Astrocyte (in vitro differentiated cells and primary cell): ENCODE measurements around the gene PRSS38. TPM values are rescaled to one million over a fixed set of nuclear protein-coding genes. Genes with fewer than 3 reads are reported as not detected.

ENCODE experiments used
- DNase-seq: peaks from one replicate; pipeline ENCODE4 v3.0.0-alpha.2; 2010; ENCODE audit warnings: low read depth
- FAIRE-seq: peaks from 2 replicates; lab custom pipeline; 2011; peaks lifted over from hg19 to GRCh38; lab: Jason Lieb, UNC
- H2AFZ ChIP-seq: 2 replicates; pipeline ENCODE4 v1.6.0; 2012; ENCODE audit warnings: low read depth, low read length, inconsistent platforms
- H3K27ac ChIP-seq: 2 replicates; pipeline ENCODE4 v1.5.1; 2011; ENCODE audit warnings: low read depth, low read length, inconsistent platforms
- H3K27me3 ChIP-seq: 2 replicates; pipeline ENCODE4 v1.6.0; 2011; ENCODE audit warnings: low read length, inconsistent platforms; ENCODE audit not compliant: insufficient read depth
- H3K36me3 ChIP-seq: 2 replicates; pipeline ENCODE4 v1.5.1; 2011; ENCODE audit warnings: low read length, inconsistent platforms; ENCODE audit not compliant: insufficient read depth
- H3K4me1 ChIP-seq: 2 replicates; pipeline ENCODE4 v1.5.1; 2011; ENCODE audit warnings: low read length, inconsistent platforms; ENCODE audit not compliant: insufficient read depth
- H3K4me2 ChIP-seq: 2 replicates; pipeline ENCODE4 v1.6.0; 2012; ENCODE audit warnings: low read length, inconsistent platforms
- H3K4me3 ChIP-seq: 2 replicates; pipeline ENCODE4 v1.5.1; 2011; ENCODE audit warnings: low read depth, mild to moderate bottlenecking, low read length, inconsistent platforms; ENCODE audit not compliant: insufficient read depth
- H3K79me2 ChIP-seq: 2 replicates; pipeline ENCODE4 v1.6.0; 2012; ENCODE audit warnings: mild to moderate bottlenecking, low read length, inconsistent platforms; ENCODE audit not compliant: insufficient read depth
- H3K9ac ChIP-seq: 2 replicates; pipeline ENCODE4 v1.6.0; 2012; ENCODE audit warnings: mild to moderate bottlenecking, low read length, inconsistent platforms
- H3K9me3 ChIP-seq: 2 replicates; pipeline ENCODE4 v1.5.1; 2012; ENCODE audit warnings: low read depth, mild to moderate bottlenecking, low read length, inconsistent platforms; ENCODE audit not compliant: insufficient read depth
- H4K20me1 ChIP-seq: 2 replicates; pipeline ENCODE4 v1.6.0; 2012; ENCODE audit warnings: low read length, inconsistent platforms; ENCODE audit not compliant: insufficient read depth
- H3K27ac Mint-ChIP-seq: one replicate; pipeline ENCODE4 v1.8.0; 2021; ENCODE audit warnings: mild to moderate bottlenecking, mixed read lengths; ENCODE audit not compliant: unreplicated experiment
- H3K27me3 Mint-ChIP-seq: one replicate; pipeline ENCODE4 v1.8.0; 2021; ENCODE audit warnings: low read depth, mixed read lengths; ENCODE audit not compliant: unreplicated experiment
- H3K36me3 Mint-ChIP-seq: one replicate; pipeline ENCODE4 v1.8.0; 2021; ENCODE audit warnings: low read depth, mixed read lengths; ENCODE audit not compliant: unreplicated experiment
- H3K4me1 Mint-ChIP-seq: one replicate; pipeline ENCODE4 v1.8.0; 2021; ENCODE audit warnings: low read depth, mixed read lengths; ENCODE audit not compliant: unreplicated experiment
- H3K4me3 Mint-ChIP-seq: one replicate; pipeline ENCODE4 v1.8.0; 2021; ENCODE audit warnings: mild to moderate bottlenecking, moderate library complexity, mixed read lengths; ENCODE audit not compliant: unreplicated experiment
- H3K9me3 Mint-ChIP-seq: one replicate; pipeline ENCODE4 v1.8.0; 2021; ENCODE audit warnings: mild to moderate bottlenecking, mixed read lengths; ENCODE audit not compliant: unreplicated experiment
- CTCF ChIP-seq: IDR thresholded peaks from 2 replicates; pipeline ENCODE4 v1.5.1; 2011; ENCODE audit warnings: low read depth, mild to moderate bottlenecking, inconsistent platforms, low read length, moderate library complexity; ENCODE audit not compliant: insufficient read depth
- EZH2 ChIP-seq: IDR thresholded peaks from 2 replicates; pipeline ENCODE4 v1.6.1; 2012; ENCODE audit warnings: mild to moderate bottlenecking, low read length, inconsistent platforms; ENCODE audit not compliant: insufficient read depth
- total RNA-seq: library from RNA; stranded (reverse); gene quantifications from 2 replicates; pipeline ENCODE4 v1.2.1, GENCODE V29; 2021

PRSS38 gene
- total RNA-seq, 1 donor from 2014 or later: not detected

GRCh38 chr1:227891955-227892488, 76.5 kb downstream of the PRSS38 start:
- no peaks in the 10 kb centered on the region for H3K36me3 ChIP-seq
- H3K79me2 ChIP-seq: no peaks in the 10 kb centered on the region
- Mint-ChIP-seq H3K9me3 (no peaks in the 10 kb centered on the region), H3K27ac (peak overlapping the region; percentile 68), H3K27me3 (peaks cover 12% of the 10 kb centered on the region), H3K36me3 (no peaks in the 10 kb centered on the region), H3K4me3 (no peak overlapping the region), H3K4me1 (peaks cover 2% of the 10 kb centered on the region)
- H3K9me3 ChIP-seq: no peaks in the 10 kb centered on the region
- no peak for DNase-seq
- H3K27me3 ChIP-seq: no peaks in the 10 kb centered on the region
- H3K4me1 ChIP-seq: no peaks in the 10 kb centered on the region
- no peak overlapping the region for H3K4me3 ChIP-seq
- TF ChIP-seq EZH2 (no peak), CTCF (no peak)
- H3K27ac ChIP-seq: no peak overlapping the region
- H3K9ac ChIP-seq: no peak overlapping the region
- H3K4me2 ChIP-seq: no peak overlapping the region
- no peaks in the 10 kb centered on the region for H4K20me1 ChIP-seq
- FAIRE-seq: no peak
- H2AFZ ChIP-seq: no peak overlapping the region

GRCh38 chr1:227892489-227893299, 77.2 kb downstream of the PRSS38 start:
- Histone ChIP-seq H3K27ac (no peak overlapping the region), H3K4me2 (no peak overlapping the region)

More at GRCh38 chr1:227892489-227893299, 77.2 kb downstream of the PRSS38 start:
- Histone ChIP-seq H4K20me1 (no peaks in the 10 kb centered on the region), H3K4me3 (no peak overlapping the region), H3K36me3 (no peaks in the 10 kb centered on the region), H3K27me3 (no peaks in the 10 kb centered on the region), H2AFZ (peak overlapping the region; percentile 18), H3K9ac (no peak overlapping the region), H3K4me1 (no peaks in the 10 kb centered on the region), H3K9me3 (no peaks in the 10 kb centered on the region), H3K79me2 (no peaks in the 10 kb centered on the region)
- no peak overlapping the region for H3K4me3 Mint-ChIP-seq
- no peaks in the 10 kb centered on the region for H3K9me3 Mint-ChIP-seq
- DNase-seq (peak; percentile 26), FAIRE-seq (no peak)
- no peaks in the 10 kb centered on the region for H3K36me3 Mint-ChIP-seq
- H3K27ac Mint-ChIP-seq: peak overlapping the region; percentile 68
- TF ChIP-seq CTCF (no peak), EZH2 (no peak)
- H3K4me1 Mint-ChIP-seq: peaks cover 2% of the 10 kb centered on the region
- peaks cover 12% of the 10 kb centered on the region for H3K27me3 Mint-ChIP-seq
